ENCODE data around the gene PSIP1. TPM values are rescaled to one million over a fixed set of nuclear protein-coding genes. Genes with fewer than 3 reads are reported as not detected.

PSIP1 gene
- 97.3 to 103 TPM (median 98.7 TPM) in 3 replicates for total RNA-seq

DNA sequence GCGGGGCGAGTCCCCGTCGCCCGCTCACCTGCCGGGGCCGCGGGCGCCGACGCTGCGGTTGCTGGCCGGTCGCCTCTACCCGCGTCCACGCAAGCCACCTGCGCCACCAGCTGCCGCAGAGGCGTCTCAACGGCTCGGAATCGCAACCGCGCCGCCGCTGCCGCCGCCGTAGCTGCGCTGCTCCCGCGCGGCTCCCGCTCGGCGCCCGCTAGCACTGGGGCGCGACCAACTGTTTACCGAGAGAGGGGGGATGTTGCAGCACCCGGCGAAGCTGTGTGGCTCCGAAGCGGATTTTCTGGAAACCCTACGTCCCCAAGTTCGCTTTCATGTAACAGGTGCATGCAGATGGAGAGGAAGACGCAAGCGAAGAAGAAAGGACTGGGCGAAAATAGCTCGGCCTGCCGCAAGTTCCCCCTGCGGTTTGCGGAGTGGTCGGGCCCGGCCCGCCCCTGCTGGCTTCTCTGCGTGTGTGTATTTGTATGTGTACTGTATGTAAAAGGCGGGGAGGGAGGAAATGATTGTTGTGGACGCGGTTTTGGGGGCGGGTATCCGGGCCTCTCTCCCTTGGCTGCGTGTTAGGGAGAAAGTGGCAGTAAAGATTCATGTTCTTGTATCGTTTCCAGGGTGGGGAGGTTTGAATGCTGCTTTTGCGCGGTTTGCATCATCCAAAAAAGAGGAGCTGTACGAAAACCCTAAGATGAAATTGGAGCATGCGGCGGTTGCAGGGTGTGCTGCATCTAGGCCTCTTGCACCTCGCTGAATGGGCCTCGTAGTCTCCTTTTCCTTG is at the start of gene PSIP1:
PSIP1 (minus strand) TSS at position 182 of the 787 bp plus-strand sequence. CDS start 782 bp downstream, outside the sequence.
- no peaks in the 10 kb centered on the region for H3K9me3 Mint-ChIP-seq
- H3K27me3 Mint-ChIP-seq (ENCODE audit: low read depth): no peaks in the 10 kb centered on the region
- H3K4me3 Mint-ChIP-seq: peak within 1 kb of the TSS; percentile 96
- peaks cover 29% of the 10 kb centered on the region for H3K4me1 Mint-ChIP-seq
- peak within 1 kb of the TSS; percentile 100 for H3K27ac Mint-ChIP-seq
- DNase-seq (ENCODE audit: low spot score in 2 of 2, unreplicated experiment in 2 of 2): peak; percentile 64 to 84
- TF ChIP-seq, protein P1, sequence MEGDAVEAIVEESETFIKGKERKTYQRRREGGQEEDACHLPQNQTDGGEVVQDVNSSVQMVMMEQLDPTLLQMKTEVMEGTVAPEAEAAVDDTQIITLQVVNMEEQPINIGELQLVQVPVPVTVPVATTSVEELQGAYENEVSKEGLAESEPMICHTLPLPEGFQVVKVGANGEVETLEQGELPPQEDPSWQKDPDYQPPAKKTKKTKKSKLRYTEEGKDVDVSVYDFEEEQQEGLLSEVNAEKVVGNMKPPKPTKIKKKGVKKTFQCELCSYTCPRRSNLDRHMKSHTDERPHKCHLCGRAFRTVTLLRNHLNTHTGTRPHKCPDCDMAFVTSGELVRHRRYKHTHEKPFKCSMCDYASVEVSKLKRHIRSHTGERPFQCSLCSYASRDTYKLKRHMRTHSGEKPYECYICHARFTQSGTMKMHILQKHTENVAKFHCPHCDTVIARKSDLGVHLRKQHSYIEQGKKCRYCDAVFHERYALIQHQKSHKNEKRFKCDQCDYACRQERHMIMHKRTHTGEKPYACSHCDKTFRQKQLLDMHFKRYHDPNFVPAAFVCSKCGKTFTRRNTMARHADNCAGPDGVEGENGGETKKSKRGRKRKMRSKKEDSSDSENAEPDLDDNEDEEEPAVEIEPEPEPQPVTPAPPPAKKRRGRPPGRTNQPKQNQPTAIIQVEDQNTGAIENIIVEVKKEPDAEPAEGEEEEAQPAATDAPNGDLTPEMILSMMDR (IDR thresholded peaks at IDR 0.05; ENCODE audit: unreplicated experiment): no peak
- H3K36me3 Mint-ChIP-seq: peaks cover 9% of the 10 kb centered on the region

DNA sequence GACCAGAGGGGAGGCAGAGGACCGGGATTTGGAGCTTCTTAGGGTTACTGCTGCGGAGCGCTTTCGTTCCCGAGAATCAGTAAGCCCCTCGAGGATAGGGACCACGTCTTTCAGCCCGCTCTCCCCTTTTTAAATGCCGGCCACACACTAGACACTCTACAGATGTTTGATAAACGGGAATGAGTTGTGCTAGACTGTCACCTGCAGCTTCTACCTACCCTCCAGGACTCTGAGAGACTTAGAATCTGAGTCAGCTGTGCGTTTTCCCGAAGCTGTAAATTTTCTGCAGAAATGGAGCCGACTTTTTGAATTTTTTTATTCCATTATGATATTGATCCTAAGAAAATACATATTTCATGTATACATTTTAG is 42.7 kb upstream of the PSIP1 start:
- peaks cover 5% of the 10 kb centered on the region for H3K36me3 Mint-ChIP-seq
- TF ChIP-seq, protein P1 (IDR thresholded peaks at IDR 0.05; ENCODE audit: unreplicated experiment): no peak
- H3K27ac Mint-ChIP-seq: peak overlapping the region; percentile 96
- H3K4me3 Mint-ChIP-seq: peak overlapping the region; percentile 93
- no peaks in the 10 kb centered on the region for H3K9me3 Mint-ChIP-seq
- no peak for DNase-seq (ENCODE audit: low spot score in 2 of 2, unreplicated experiment in 2 of 2)
- peaks cover 6% of the 10 kb centered on the region for H3K27me3 Mint-ChIP-seq (ENCODE audit: low read depth)
- H3K4me1 Mint-ChIP-seq: peaks cover 16% of the 10 kb centered on the region

DNA sequence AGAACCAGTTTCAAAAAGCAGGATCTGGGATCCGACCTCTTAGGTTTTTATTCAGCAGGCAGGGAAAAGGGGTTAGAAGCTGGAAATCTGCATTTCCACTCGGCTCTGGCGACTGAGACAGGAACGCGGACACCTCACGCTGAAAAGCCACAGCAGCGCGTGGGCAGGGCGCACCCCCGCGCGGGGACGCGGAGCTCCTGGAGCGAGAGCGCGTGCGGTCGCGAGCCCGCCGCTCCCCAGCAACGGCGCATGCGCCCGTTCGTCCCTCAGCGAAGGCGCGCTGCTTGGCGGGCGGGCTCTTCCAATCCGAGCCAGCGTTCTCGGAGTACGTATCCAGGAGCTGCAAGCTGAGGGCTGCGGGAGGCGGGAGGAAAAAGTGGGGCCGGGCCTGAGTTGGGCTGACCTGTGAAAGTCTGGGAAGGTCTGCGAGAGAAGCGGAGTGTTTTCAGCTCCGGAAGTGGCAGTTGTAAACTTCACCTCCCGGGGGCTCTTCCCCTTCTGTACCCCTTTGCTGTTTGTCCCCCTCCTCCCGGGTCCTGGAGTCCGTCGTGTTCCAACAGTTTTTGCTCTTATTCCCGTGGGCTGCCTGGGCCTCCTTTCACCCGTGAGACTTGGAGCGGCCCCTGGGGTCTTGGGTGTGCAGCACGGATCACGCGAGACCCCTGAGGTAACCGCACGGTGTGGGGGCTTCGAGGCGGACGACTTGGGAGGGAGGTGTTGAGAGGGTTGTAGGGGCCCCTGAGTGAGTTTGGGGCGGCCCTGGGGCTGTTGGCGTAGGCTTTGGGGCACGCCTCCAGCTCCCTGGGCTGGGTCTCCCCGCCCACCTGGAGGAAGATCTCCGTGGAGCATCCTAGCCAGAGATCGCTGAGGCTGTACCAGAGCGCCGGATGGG is 42.1 kb upstream of the PSIP1 start, which contains the start of gene CCDC171:
CCDC171 (plus strand) TSS at position 408 of the 892 bp plus-strand sequence. CDS start 11,046 bp downstream, outside the sequence.
- H3K4me3 Mint-ChIP-seq: peak within 1 kb of the TSS; percentile 93
- peaks cover 16% of the 10 kb centered on the region for H3K4me1 Mint-ChIP-seq

DNA sequence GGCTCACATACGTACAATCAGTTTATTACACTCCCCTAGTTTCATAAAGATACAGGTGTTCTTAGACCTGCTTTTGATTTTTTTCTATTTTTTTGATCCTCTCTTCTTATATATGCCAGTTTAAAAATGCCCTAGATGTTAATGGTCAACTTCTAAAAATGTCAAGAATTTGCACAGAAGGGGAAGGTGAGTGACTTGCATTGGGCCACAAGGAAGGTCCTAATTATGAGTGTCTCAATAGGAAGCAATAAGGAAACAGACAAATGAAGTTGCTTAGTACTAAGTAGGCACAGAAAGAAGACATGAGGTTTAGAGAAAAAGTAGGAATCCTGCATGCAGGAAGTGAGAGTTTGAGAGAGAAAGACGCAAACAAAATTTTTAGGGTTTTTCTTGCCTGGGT is 38.8 kb upstream of the PSIP1 start:
- DNase-seq (ENCODE audit: low spot score in 2 of 2, unreplicated experiment in 2 of 2): no peak
- TF ChIP-seq, protein P1 (IDR thresholded peaks at IDR 0.05; ENCODE audit: unreplicated experiment): no peak
- Mint-ChIP-seq H3K36me3 (no peaks in the 10 kb centered on the region), H3K9me3 (peaks cover 3% of the 10 kb centered on the region), H3K27me3 (ENCODE audit: low read depth) (peaks cover 6% of the 10 kb centered on the region), H3K4me3 (no peak overlapping the region), H3K27ac (no peak overlapping the region), H3K4me1 (peaks cover 16% of the 10 kb centered on the region)

More for the DNA sequence above, 42.1 kb upstream of the PSIP1 start, which contains the start of gene CCDC171:
- Mint-ChIP-seq H3K27me3 (ENCODE audit: low read depth) (peaks cover 6% of the 10 kb centered on the region), H3K27ac (peak within 1 kb of the TSS; percentile 96), H3K36me3 (peaks cover 3% of the 10 kb centered on the region), H3K9me3 (no peaks in the 10 kb centered on the region)
- TF ChIP-seq, protein P1 (IDR thresholded peaks at IDR 0.05; ENCODE audit: unreplicated experiment): no peak
- peak; percentile 89 to 90 for DNase-seq (ENCODE audit: low spot score in 2 of 2, unreplicated experiment in 2 of 2)

DNA sequence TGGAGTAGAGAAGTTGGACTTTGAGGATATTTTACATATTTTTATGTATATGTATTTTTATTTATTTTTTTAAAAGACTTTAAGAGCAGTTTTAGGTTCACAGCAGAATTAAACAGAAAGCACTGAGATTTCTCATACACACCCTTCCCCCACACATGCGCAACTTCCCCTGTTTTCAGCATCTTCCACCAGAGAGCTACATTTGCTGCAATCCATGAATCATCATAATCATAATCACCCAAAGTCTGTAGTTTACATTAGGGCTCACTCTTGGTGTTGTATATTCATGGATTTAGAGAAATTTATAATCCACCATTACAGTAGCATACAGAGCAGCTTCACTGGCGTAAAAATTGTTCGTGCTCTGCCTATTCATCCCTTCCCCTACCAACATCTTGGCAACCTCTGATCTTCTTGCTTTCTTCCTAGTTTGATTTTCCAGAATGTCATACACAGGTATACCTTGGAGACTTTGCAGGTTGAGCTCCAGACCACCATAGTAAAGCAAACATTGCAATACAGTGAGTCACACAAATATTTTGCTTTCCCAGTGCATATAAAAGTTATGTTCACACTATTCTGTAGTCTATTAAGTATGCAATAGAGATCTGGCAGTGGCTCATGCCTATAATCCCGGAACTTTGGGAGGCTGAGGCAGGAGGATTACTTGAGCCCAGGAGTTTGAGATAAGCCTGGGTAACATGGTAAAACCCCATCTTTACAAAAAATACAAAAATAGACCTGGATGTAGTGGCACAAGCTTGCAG is 32.5 kb upstream of the PSIP1 start:
- Mint-ChIP-seq H3K27me3 (ENCODE audit: low read depth) (no peaks in the 10 kb centered on the region), H3K9me3 (peaks cover 15% of the 10 kb centered on the region), H3K27ac (peak overlapping the region; percentile 1), H3K4me3 (no peak overlapping the region), H3K4me1 (peaks cover 13% of the 10 kb centered on the region), H3K36me3 (no peaks in the 10 kb centered on the region)
- no peak for DNase-seq (ENCODE audit: low spot score in 2 of 2, unreplicated experiment in 2 of 2)
- TF ChIP-seq, protein P1 (IDR thresholded peaks at IDR 0.05; ENCODE audit: unreplicated experiment): no peak

All from mesothelial cell of epicardium (in vitro differentiated cells).